Left ventricle myocardium inferior (tissue), 1 donor: ENCODE data around the gene INSIG2. TPM values are rescaled to one million over a fixed set of nuclear protein-coding genes. Genes with fewer than 3 reads are reported as not detected.
"Not testable (repeated sequence)": the region's sequence is repeated elsewhere in the genome, so short reads cannot be mapped to it uniquely, and the experiment has no call there.

ENCODE experiments used
- DNase-seq: peaks from one replicate; pipeline ENCODE4 v3.0.0-alpha.2; 2020
- H3K27ac ChIP-seq: fragments of 200-600 bp; replicated peaks from 2 replicates; pipeline ENCODE4 v1.8.0; 2021
- H3K27me3 ChIP-seq: fragments of 200-600 bp; 2 replicates; pipeline ENCODE4 v1.8.0; 2021; ENCODE audit warnings: low read depth
- H3K36me3 ChIP-seq: fragments of 200-600 bp; 2 replicates; pipeline ENCODE4 v1.8.0; 2021
- H3K4me1 ChIP-seq: fragments of 200-600 bp; 2 replicates; pipeline ENCODE4 v1.8.0; 2021
- H3K4me3 ChIP-seq: fragments of 200-600 bp; 2 replicates; pipeline ENCODE4 v1.8.0; 2021; ENCODE audit warnings: mild to moderate bottlenecking, moderate library complexity
- H3K9me3 ChIP-seq: fragments of 200-600 bp; replicated peaks from 2 replicates; pipeline ENCODE4 v1.8.0; 2021
- CTCF ChIP-seq: fragments of 200-600 bp; IDR thresholded peaks from 2 replicates; pipeline ENCODE4 v1.8.0; 2021; ENCODE audit warnings: antibody characterized with exemption, mild to moderate bottlenecking, borderline replicate concordance
- intact Hi-C: fragments of 100-400 bp; cut with micrococcal nuclease; formaldehyde crosslinking; loops from one replicate; pipeline ENCODE4 v1.11.0; 2022
- total RNA-seq: library from RNA; stranded (reverse); fragmentation: NEBNext Ultra II Directional; extraction: Animal tissue kit (Norgen Biotek cat#: 25700); gene quantifications from one replicate; pipeline ENCODE4 v1.2.1, GENCODE V29; 2021
- donor health status: DM: no; HTN: yes; CAD: no; lungs with severe emphysema.

The INSIG2 gene
- total RNA-seq, 1 donor from 2014 or later: 15.9 TPM

DNA sequence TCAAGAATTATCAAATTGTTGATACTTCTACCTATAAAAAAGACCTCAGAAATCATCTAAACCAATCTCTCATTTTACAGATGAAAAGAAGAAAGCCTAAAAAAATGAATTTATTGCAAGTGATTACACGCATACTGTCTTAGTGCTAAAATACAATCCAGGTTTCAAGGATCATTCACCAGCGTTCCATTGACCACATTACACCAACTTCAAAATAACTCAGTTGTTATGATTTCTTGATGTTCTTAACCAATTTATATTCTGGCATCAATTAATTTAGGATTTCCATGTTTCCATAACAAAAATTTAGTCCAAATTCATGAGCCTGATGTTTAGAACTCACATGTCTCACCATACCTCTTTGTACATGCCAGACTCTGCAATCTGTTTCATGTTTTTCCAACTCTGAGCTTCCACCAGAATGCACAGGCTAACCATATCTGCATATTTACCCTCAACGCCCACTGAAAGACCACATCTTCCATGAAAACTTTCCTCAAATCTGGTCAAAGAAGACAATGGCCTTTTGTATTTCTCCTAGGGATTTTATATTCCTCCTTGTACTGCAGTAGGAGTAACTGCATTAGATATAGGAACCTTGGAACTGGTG lies 2.1 kb upstream of the INSIG2 start:
- DNase-seq: no peak
- intact Hi-C loops: no loop called here
- no peak for TF ChIP-seq CTCF
- H3K36me3 ChIP-seq: no peaks in the 10 kb centered on the region
- H3K9me3 ChIP-seq: no peaks in the 10 kb centered on the region
- peaks cover 31% of the 10 kb centered on the region for H3K4me1 ChIP-seq
- H3K27ac ChIP-seq: no peak overlapping the region
- no peak overlapping the region for H3K4me3 ChIP-seq
- peaks cover 3% of the 10 kb centered on the region for H3K27me3 ChIP-seq

DNA sequence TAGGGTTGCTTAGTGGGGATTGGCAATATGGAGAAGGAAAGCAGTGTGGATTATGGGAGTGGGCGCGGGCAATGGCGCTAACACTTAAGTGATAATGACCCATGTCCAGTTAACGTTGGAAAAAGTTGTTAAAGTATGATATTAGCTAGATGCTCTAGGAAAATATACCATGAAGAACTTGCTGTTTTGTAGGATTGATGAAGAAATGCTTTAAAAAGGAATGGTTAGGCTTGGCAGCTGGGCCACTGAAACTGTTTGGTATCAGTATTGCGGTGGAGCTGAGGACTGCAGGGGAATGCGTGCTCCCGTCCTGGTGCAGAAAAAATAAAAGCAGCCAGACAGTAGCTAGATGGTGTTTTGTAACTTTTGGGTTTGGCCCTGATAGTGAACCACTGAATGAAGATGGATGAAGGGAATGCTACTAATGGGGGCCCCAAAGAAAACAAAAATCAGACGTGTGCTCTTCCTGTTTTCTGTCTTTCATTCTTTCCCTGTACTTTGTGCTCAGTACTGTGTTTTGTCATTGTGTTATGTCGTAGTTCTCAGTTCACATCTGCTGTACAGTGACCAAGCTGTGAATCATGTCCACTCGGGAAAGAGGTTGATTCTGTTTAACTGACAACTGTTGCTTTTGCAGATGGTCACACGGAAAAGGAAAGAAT lies 999 bp downstream of the INSIG2 start:
- Histone ChIP-seq H3K27ac (peak overlapping the region; percentile 68), H3K4me1 (peaks cover 35% of the 10 kb centered on the region), H3K4me3 (peak overlapping the region; percentile 86), H3K9me3 (no peaks in the 10 kb centered on the region), H3K27me3 (no peaks in the 10 kb centered on the region), H3K36me3 (no peaks in the 10 kb centered on the region)
- DNase-seq: no peak
- intact Hi-C loops: no loop called here
- peak; percentile 36 for TF ChIP-seq CTCF

DNA sequence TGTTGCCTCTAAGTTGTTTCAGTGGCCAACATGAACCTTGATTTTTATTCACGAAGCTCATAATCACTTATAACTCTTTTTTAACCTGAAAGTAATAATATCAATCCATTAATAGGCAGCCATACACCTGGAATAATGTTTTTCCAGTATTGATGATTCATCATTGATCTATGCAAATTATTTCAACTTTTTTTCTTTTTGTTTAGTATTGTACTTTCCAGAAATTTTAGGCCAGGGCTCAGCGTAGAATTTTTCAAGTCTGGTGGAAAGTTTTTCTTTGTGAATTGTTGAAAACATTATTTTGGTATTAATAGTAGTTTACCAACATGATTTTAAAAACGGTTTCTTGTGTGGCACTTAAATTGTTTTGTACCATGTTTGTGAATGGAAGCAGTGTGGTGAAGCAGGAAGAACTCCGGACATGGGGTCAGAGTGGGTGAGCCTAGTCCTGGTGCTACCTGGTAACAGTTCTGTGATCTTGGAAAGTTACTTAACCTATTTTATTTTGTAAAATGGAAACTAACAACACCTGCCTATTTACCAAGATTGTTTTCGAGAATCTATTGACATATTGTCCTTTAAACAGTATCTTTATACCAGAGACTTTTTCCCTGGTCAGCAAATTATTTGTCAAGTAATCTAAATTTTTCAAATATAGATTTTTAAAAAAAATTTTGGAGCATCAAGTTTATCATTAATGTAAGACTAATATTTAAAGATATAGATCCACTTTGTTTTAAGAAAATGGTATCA lies 2.3 kb downstream of the INSIG2 start:
- no peak for TF ChIP-seq CTCF
- intact Hi-C loops: no loop called here
- no peak overlapping the region for H3K27ac ChIP-seq
- no peaks in the 10 kb centered on the region for H3K27me3 ChIP-seq
- H3K4me3 ChIP-seq: no peak overlapping the region
- peaks cover 35% of the 10 kb centered on the region for H3K4me1 ChIP-seq
- no peaks in the 10 kb centered on the region for H3K9me3 ChIP-seq
- H3K36me3 ChIP-seq: no peaks in the 10 kb centered on the region
- no peak for DNase-seq

DNA sequence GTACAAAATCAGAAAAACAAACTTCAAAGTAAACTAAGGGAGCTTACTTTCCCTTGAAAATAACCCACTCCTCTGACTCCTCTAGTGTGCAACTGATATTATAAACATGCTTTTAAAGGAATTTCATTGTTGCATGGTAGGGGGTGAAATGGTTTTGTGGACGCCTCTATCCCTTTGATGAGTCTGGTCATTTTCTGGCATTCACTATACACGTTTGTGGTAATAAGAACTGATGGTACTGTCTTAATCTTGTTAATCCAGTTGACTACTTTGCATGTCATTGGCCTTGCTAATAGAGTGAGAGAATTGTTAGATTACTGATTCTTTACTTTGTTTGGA lies 2.8 kb downstream of the INSIG2 start:
- Histone ChIP-seq H3K27me3 (no peaks in the 10 kb centered on the region), H3K9me3 (no peaks in the 10 kb centered on the region), H3K27ac (no peak overlapping the region), H3K36me3 (no peaks in the 10 kb centered on the region), H3K4me3 (no peak overlapping the region), H3K4me1 (peaks cover 35% of the 10 kb centered on the region)
- no peak for TF ChIP-seq CTCF
- no peak for DNase-seq
- intact Hi-C loops: no loop called here

DNA sequence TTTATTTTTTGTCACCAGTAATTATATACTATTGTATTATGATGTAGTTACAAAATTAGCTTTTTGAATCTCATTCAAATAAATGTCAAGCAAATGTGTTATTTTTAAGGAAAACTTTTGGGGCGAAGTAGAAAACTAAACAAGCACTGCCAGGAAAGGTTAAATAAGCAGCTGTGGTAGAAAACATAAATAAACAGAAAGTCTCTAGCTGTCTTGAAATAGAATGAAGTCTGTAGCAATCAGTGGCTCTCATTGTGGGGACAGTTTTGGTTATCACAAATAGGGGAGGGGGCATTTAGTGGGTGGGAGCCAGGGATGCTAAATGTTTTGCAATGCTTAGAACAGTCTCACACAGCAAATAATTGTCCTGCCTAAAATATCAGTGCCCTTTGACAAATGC lies 3.4 kb downstream of the INSIG2 start:
- peaks cover 35% of the 10 kb centered on the region for H3K4me1 ChIP-seq
- no peaks in the 10 kb centered on the region for H3K27me3 ChIP-seq
- no peak overlapping the region for H3K27ac ChIP-seq
- DNase-seq: no peak
- TF ChIP-seq CTCF: no peak
- H3K4me3 ChIP-seq: no peak overlapping the region
- no peaks in the 10 kb centered on the region for H3K9me3 ChIP-seq
- peaks cover 4% of the 10 kb centered on the region for H3K36me3 ChIP-seq
- intact Hi-C loops: no loop called here

DNA sequence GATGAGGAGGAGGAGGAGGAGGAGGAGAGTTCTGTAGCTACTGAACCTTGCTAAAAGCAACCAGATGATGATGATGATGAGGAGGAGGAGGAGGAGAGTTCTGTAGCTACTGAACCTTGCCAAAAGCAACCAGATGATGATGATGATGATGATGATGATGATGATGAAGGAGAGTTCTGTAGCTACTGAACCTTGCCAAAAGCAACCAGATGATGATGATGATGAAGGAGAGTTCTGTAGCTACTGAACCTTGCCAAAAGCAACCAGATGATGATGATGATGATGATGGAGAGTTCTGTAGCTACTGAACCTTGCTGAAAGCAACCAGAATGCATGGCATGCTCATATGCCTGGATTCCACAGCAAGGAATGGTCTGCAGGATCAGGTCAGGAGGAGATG lies 5.8 kb downstream of the INSIG2 start:
- H3K4me3 ChIP-seq, H3K27me3 ChIP-seq, intact Hi-C loops, DNase-seq, H3K9me3 ChIP-seq, H3K27ac ChIP-seq: not testable (repeated sequence)
- peaks cover 18% of the 10 kb centered on the region for H3K4me1 ChIP-seq
- H3K36me3 ChIP-seq: peaks cover 11% of the 10 kb centered on the region
